HEK293 (cell line): ENCODE results near the gene ZFAND2B.

Source experiments
- CTCF ChIA-PET: fragments of 350-600 bp; formaldehyde crosslinking; extraction: SDS; loops from one replicate; lab custom pipeline; 2021; ENCODE audit warnings: antibody characterized with exemption; lab: Yijun Ruan, JAX
- POLR2A ChIA-PET: fragments of 300-600 bp; formaldehyde crosslinking; extraction: SDS; loops from one replicate; lab custom pipeline; 2020; ENCODE audit warnings: antibody characterized with exemption, inconsistent platforms; lab: Yijun Ruan, JAX
- H3K27ac ChIP-seq: fragments of 200-500 bp; sonication (Bioruptor generic); 2 replicates; pipeline ENCODE4 v1.5.1; 2014; ENCODE audit warnings: low read depth, low read length, control low read depth, inconsistent platforms; ENCODE audit errors: extremely low read depth
- H3K36me3 ChIP-seq, 2 experiments: fragments of 200-500 bp in 1 of 2; sonication (Bioruptor generic) in 1 of 2; 1 replicate in 1 of 2; 2 replicates in 1 of 2; pipeline ENCODE4 v1.5.1; 2014 to 2017; ENCODE audit warnings: inconsistent platforms in 2 of 2, low read length in 2 of 2; ENCODE audit not compliant: control insufficient read depth in 2 of 2, insufficient read depth in 1 of 2
- H3K4me1 ChIP-seq: fragments of 200-500 bp; sonication (Bioruptor generic); 2 replicates; pipeline ENCODE4 v1.5.1; 2014; ENCODE audit warnings: mild to moderate bottlenecking, low read length, inconsistent platforms; ENCODE audit not compliant: control insufficient read depth, insufficient read depth
- H3K4me3 ChIP-seq: 2 replicates; pipeline ENCODE4 v1.5.1; 2011; ENCODE audit warnings: low read depth, mild to moderate bottlenecking, control low read depth, low read length, moderate library complexity
- H3K9me3 ChIP-seq: fragments of 200-500 bp; sonication (Bioruptor generic); 2 replicates; pipeline ENCODE4 v1.5.1; 2014; ENCODE audit warnings: low read depth, low read length, inconsistent platforms; ENCODE audit not compliant: control insufficient read depth, insufficient read depth
- SETDB1 ChIP-seq: IDR thresholded peaks from one replicate; pipeline ENCODE4 v1.6.1; 2017; ENCODE audit warnings: mild to moderate bottlenecking, low read length, moderate library complexity, mixed read lengths; ENCODE audit not compliant: insufficient read length
- SP3 ChIP-seq: fragments of 450-650 bp; formaldehyde crosslinking; IDR thresholded peaks from 2 replicates; pipeline ENCODE4 v1.5.1; 2016; ENCODE audit warnings: missing biosample characterization, missing genetic modification characterization
- ZBTB17 ChIP-seq: fragments of 450-650 bp; formaldehyde crosslinking; IDR thresholded peaks from 2 replicates; pipeline ENCODE4 v1.5.1; 2016; ENCODE audit warnings: missing biosample characterization, missing genetic modification characterization
- ZIC2 ChIP-seq: fragments of 450-650 bp; formaldehyde crosslinking; IDR thresholded peaks from 2 replicates; pipeline ENCODE4 v1.5.1; 2016; ENCODE audit warnings: missing biosample characterization, missing genetic modification characterization
- ZNF302 ChIP-seq: fragments of 450-650 bp; formaldehyde crosslinking; IDR thresholded peaks from 2 replicates; pipeline ENCODE4 v1.5.1; 2016; ENCODE audit warnings: missing biosample characterization, missing genetic modification characterization, low read depth
- ZNF354C ChIP-seq: fragments of 450-650 bp; formaldehyde crosslinking; IDR thresholded peaks from 2 replicates; pipeline ENCODE4 v1.5.1; 2016; ENCODE audit warnings: missing biosample characterization, missing genetic modification characterization, low read depth, borderline replicate concordance
- ZNF561 ChIP-seq: fragments of 450-650 bp; IDR thresholded peaks from 2 replicates; pipeline ENCODE4 v1.5.1; 2018; ENCODE audit warnings: missing biosample characterization, missing genetic modification characterization, borderline replicate concordance
- ZNF571 ChIP-seq: fragments of 450-650 bp; formaldehyde crosslinking; IDR thresholded peaks from 2 replicates; pipeline ENCODE4 v1.5.0; 2017; ENCODE audit warnings: missing biosample characterization, missing genetic modification characterization
- ZNF585B ChIP-seq: fragments of 450-650 bp; formaldehyde crosslinking; IDR thresholded peaks from 2 replicates; pipeline ENCODE4 v1.5.1; 2016; ENCODE audit warnings: missing biosample characterization, missing genetic modification characterization
- ZNF843 ChIP-seq: fragments of 450-650 bp; formaldehyde crosslinking; IDR thresholded peaks from 2 replicates; pipeline ENCODE4 v1.5.1; 2016; ENCODE audit warnings: missing biosample characterization, missing genetic modification characterization
- TF ChIP-seq, protein P1 (sequence below): fragments of 450-650 bp; formaldehyde crosslinking; IDR thresholded peaks from 2 replicates; pipeline ENCODE4 v1.5.1; 2016; ENCODE audit warnings: missing biosample characterization, missing genetic modification characterization
- TF ChIP-seq, protein P2 (sequence below): fragments of 450-650 bp; formaldehyde crosslinking; IDR thresholded peaks from 2 replicates; pipeline ENCODE4 v1.5.1; 2016; ENCODE audit warnings: missing biosample characterization, missing genetic modification characterization
- TF ChIP-seq, protein P3 (sequence below): fragments of 450-650 bp; formaldehyde crosslinking; IDR thresholded peaks from 2 replicates; pipeline ENCODE4 v1.5.1; 2017; ENCODE audit warnings: missing biosample characterization, missing genetic modification characterization
- TF ChIP-seq, protein P4 (sequence below): fragments of 450-650 bp; formaldehyde crosslinking; IDR thresholded peaks from 2 replicates; pipeline ENCODE4 v1.5.1; 2017; ENCODE audit warnings: missing biosample characterization, missing genetic modification characterization
- TF ChIP-seq, protein P5 (sequence below): fragments of 450-650 bp; formaldehyde crosslinking; IDR thresholded peaks from 2 replicates; pipeline ENCODE4 v1.5.1; 2017; ENCODE audit warnings: missing biosample characterization, missing genetic modification characterization

Gene ZFAND2B

DNA sequence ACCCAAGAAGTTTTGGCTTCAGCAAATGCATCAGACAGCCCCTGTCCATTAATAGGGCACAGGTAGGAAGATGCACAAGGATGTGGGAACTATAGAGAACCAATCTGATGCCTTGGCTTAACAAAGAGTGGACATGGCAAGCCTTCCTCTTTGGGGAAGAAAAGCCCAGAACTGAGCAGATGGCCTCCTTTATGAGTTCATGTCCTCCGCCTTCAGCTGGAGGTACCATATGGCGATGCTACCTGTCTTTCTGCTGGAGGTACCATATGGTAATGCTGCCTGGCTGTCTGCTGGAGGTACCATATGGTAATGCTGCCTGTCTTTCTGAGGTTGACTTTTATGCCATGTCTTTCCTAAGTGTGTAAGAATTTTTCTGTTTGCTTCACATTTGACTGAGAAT is 22.5 kb upstream of the ZFAND2B start:
- ChIA-PET POLR2A (interaction anchor here (0.7 kb wide), 1 partner anchor 46 kb away, joined by 5 read pairs; no protein-coding TSS in a partner anchor), CTCF (interaction anchor here (0.9 kb wide), 1 partner anchor 9 kb away, joined by 4 read pairs; no protein-coding TSS in a partner anchor)
- Histone ChIP-seq H3K36me3 (peaks cover 0 to 60% of the 10 kb centered on the region in 2 experiments; a peak in 2 of 3 replicates), H3K27ac (no peak overlapping the region), H3K4me3 (no peak overlapping the region), H3K9me3 (no peaks in the 10 kb centered on the region), H3K4me1 (no peaks in the 10 kb centered on the region)
- TF ChIP-seq, protein P1, sequence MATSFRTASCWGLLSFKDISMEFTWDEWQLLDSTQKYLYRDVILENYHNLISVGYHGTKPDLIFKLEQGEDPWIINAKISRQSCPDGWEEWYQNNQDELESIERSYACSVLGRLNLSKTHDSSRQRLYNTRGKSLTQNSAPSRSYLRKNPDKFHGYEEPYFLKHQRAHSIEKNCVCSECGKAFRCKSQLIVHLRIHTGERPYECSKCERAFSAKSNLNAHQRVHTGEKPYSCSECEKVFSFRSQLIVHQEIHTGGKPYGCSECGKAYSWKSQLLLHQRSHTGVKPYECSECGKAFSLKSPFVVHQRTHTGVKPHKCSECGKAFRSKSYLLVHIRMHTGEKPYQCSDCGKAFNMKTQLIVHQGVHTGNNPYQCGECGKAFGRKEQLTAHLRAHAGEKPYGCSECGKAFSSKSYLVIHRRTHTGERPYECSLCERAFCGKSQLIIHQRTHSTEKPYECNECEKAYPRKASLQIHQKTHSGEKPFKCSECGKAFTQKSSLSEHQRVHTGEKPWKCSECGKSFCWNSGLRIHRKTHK (tag by site-specific recombination) = no peak
- TF ChIP-seq ZBTB17 (tag by site-specific recombination) = no peak
- no peak for TF ChIP-seq ZNF843 (tag by site-specific recombination)
- no peak for TF ChIP-seq ZNF571 (tag by site-specific recombination)
- TF ChIP-seq ZIC2 (tag by site-specific recombination) = no peak
- TF ChIP-seq, protein P2, sequence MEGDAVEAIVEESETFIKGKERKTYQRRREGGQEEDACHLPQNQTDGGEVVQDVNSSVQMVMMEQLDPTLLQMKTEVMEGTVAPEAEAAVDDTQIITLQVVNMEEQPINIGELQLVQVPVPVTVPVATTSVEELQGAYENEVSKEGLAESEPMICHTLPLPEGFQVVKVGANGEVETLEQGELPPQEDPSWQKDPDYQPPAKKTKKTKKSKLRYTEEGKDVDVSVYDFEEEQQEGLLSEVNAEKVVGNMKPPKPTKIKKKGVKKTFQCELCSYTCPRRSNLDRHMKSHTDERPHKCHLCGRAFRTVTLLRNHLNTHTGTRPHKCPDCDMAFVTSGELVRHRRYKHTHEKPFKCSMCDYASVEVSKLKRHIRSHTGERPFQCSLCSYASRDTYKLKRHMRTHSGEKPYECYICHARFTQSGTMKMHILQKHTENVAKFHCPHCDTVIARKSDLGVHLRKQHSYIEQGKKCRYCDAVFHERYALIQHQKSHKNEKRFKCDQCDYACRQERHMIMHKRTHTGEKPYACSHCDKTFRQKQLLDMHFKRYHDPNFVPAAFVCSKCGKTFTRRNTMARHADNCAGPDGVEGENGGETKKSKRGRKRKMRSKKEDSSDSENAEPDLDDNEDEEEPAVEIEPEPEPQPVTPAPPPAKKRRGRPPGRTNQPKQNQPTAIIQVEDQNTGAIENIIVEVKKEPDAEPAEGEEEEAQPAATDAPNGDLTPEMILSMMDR = no peak
- TF ChIP-seq SP3 (tag by site-specific recombination) = no peak
- TF ChIP-seq ZNF302 = no peak
- TF ChIP-seq, protein P3, sequence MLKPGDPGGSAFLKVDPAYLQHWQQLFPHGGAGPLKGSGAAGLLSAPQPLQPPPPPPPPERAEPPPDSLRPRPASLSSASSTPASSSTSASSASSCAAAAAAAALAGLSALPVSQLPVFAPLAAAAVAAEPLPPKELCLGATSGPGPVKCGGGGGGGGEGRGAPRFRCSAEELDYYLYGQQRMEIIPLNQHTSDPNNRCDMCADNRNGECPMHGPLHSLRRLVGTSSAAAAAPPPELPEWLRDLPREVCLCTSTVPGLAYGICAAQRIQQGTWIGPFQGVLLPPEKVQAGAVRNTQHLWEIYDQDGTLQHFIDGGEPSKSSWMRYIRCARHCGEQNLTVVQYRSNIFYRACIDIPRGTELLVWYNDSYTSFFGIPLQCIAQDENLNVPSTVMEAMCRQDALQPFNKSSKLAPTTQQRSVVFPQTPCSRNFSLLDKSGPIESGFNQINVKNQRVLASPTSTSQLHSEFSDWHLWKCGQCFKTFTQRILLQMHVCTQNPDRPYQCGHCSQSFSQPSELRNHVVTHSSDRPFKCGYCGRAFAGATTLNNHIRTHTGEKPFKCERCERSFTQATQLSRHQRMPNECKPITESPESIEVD (tag by site-specific recombination) = no peak
- TF ChIP-seq, protein P4, sequence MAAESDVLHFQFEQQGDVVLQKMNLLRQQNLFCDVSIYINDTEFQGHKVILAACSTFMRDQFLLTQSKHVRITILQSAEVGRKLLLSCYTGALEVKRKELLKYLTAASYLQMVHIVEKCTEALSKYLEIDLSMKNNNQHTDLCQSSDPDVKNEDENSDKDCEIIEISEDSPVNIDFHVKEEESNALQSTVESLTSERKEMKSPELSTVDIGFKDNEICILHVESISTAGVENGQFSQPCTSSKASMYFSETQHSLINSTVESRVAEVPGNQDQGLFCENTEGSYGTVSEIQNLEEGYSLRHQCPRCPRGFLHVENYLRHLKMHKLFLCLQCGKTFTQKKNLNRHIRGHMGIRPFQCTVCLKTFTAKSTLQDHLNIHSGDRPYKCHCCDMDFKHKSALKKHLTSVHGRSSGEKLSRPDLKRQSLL (tag by site-specific recombination) = no peak
- TF ChIP-seq ZNF354C (tag by site-specific recombination) = no peak
- no peak for TF ChIP-seq ZNF585B (tag by site-specific recombination)
- TF ChIP-seq, protein P5, sequence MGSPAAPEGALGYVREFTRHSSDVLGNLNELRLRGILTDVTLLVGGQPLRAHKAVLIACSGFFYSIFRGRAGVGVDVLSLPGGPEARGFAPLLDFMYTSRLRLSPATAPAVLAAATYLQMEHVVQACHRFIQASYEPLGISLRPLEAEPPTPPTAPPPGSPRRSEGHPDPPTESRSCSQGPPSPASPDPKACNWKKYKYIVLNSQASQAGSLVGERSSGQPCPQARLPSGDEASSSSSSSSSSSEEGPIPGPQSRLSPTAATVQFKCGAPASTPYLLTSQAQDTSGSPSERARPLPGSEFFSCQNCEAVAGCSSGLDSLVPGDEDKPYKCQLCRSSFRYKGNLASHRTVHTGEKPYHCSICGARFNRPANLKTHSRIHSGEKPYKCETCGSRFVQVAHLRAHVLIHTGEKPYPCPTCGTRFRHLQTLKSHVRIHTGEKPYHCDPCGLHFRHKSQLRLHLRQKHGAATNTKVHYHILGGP = no peak
- TF ChIP-seq ZNF561 (tag by site-specific recombination) = no peak

DNA sequence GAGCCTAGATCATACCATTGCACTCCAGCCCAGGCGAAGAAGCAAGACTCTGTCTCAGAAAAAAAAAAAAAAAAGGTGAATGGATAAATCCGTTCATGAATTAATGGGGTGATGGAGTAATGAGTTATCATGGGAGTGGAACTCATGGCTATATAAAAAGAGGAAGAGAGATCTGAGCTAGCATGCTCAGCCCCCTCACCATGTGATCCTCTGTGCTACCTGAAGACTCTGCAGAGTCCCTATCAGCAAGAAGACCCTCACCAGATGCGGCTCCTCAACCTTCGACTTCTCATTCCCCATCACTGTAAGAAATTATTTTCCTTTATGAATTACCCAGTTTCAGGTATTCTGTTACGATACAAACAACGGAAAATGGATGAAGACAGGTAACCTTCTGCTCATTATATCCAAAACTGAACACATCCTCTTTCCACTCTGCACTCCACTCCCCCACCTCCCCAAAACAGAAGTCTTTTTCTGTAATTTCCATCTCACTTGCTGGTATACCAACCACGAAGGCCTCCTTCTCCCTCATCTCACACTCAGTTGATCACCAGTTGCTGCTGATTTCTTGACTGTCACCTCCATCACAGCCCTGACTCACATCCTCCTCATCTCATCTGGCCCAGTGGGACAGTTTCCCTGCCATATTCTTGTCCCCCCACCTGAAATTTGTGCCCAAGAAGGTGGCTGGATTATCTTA is 19.7 kb upstream of the ZFAND2B start:
- CTCF ChIA-PET = no interaction called here
- POLR2A ChIA-PET = no interaction called here
- no peak overlapping the region for H3K4me3 ChIP-seq
- peaks cover 0 to 33% of the 10 kb centered on the region in 2 experiments; a peak in 2 of 3 replicates for H3K36me3 ChIP-seq
- no peak overlapping the region for H3K27ac ChIP-seq
- no peak for TF ChIP-seq SETDB1
- no peaks in the 10 kb centered on the region for H3K9me3 ChIP-seq
- no peaks in the 10 kb centered on the region for H3K4me1 ChIP-seq
